Measurements from ENCODE around the gene AFF3. TPM values are rescaled to one million over a fixed set of nuclear protein-coding genes. Genes with fewer than 3 reads are reported as not detected.

Gene AFF3
- total RNA-seq, 1 experiment from 2014 or later: 0.61 TPM

DNA sequence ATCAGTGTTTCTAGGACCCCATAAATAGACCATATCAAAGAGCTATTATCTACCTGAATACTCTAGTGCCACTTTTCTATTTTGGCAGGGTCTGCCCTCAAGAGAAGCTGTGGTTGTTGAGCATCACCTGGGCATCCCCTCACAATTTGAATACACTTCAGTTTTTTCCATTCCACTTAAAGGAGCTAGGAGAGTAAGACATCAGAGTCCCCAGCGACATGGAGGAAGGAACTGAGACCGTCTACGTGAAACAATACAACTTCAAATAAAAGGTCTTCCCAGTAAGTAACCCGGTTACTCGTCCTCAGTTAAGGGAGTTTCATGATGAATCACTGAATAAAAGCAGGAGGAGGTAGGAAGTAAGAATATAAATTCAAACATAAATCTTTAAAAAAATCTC lies 206.7 kb downstream of the AFF3 start:
- RAD21 ChIA-PET (ENCODE audit: low non-redundant PET in 1 of 2, low total read pairs in 2 of 2, uncharacterized antibody in 2 of 2, unreplicated experiment in 2 of 2): no interaction called here
- TF ChIP-seq SRF (IDR thresholded peaks at IDR 0.05; ENCODE audit: low read depth) (no peak), TCF7L2 (IDR thresholded peaks at IDR 0.05; ENCODE audit: borderline replicate concordance, extremely low read depth, insufficient read depth, insufficient read length) (no peak), RAD21 (IDR thresholded peaks at IDR 0.05; ENCODE audit: low read depth) (no peak), CBX3 (IDR thresholded peaks at IDR 0.05; ENCODE audit: low read depth) (no peak), POLR2AphosphoS5 (IDR thresholded peaks at IDR 0.05; ENCODE audit: low read depth, low read length) (no peak), EZH2 (IDR thresholded peaks at IDR 0.05) (no peak), FOSL1 (IDR thresholded peaks at IDR 0.05; ENCODE audit: low read depth) (no peak), CEBPB (IDR thresholded peaks at IDR 0.05; ENCODE audit: low read depth) (no peak), ZBTB33 (IDR thresholded peaks at IDR 0.05; ENCODE audit: extremely low read depth, insufficient replicate concordance, low read length) (no peak)
- BruUV-seq (replicated peaks): no TSS peak
- Histone ChIP-seq H4K20me1 (ENCODE audit: insufficient read depth) (no peaks in the 10 kb centered on the region), H3K9ac (ENCODE audit: low read length) (no peak overlapping the region), H2AFZ (ENCODE audit: low read depth, low read length, poor library complexity, severe bottlenecking) (no peak overlapping the region), H3K9me2 (ENCODE audit: insufficient read depth) (no peaks in the 10 kb centered on the region), H3K36me3 (ENCODE audit: control insufficient read depth in 1 of 2, insufficient read depth in 2 of 2, low read length in 2 of 2) (no peaks in the 10 kb centered on the region), H3K4me2 (ENCODE audit: low read length) (no peak overlapping the region), H3K4me3 (replicated peaks in 1 of 2; ENCODE audit: low read depth in 1 of 2, low read length in 2 of 2) (no peak overlapping the region), H3K27ac (ENCODE audit: low read depth, low read length) (no peak overlapping the region), H3K9me3 (ENCODE audit: control insufficient read depth in 1 of 2, insufficient read depth in 1 of 2, low read depth in 1 of 2, low read length in 2 of 2) (no peaks in the 10 kb centered on the region), H3K79me2 (ENCODE audit: insufficient read depth, low read length) (no peaks in the 10 kb centered on the region), H3K27me3 (ENCODE audit: insufficient read depth, low read length) (peaks cover 54% of the 10 kb centered on the region), H3K4me1 (ENCODE audit: control insufficient read depth in 1 of 2, insufficient read depth in 2 of 2, low read length in 2 of 2) (no peaks in the 10 kb centered on the region)
- POLR2A ChIA-PET: no interaction called here
- intact Hi-C loops (cut with micrococcal nuclease): no loop called here
- ATAC-seq (no peak), DNase-seq (ENCODE audit: low read depth, low spot score) (no peak)
- CTCF ChIA-PET: no interaction called here

All from HCT116 (cell line).